OCI-LY7 (cell line): ENCODE data around the gene ZMYND11. TPM values are rescaled to one million over a fixed set of nuclear protein-coding genes. Genes with fewer than 3 reads are reported as not detected.

ENCODE experiments used
- BruUV-seq: library from RNA; stranded (reverse); fragments of 400-500 nt; replicated peaks from 2 replicates; lab custom pipeline; 2021; lab: Mats Ljungman, UMichigan
- CTCF ChIA-PET: fragments of 300-600 bp; sonication (Branson Sonifier 250); formaldehyde crosslinking; loops from one replicate; lab custom pipeline; 2022; ENCODE audit warnings: antibody characterized with exemption; ENCODE audit not compliant: unreplicated experiment; lab: Charles Lee
- POLR2A ChIA-PET: fragments of 300-600 bp; sonication (Branson Sonifier 250); formaldehyde crosslinking; loops from one replicate; lab custom pipeline; 2022; ENCODE audit warnings: antibody characterized with exemption; lab: Charles Lee
- DNase-seq: peaks from one replicate; pipeline ENCODE4 v3.0.0-alpha.2; 2015; ENCODE audit warnings: low spot score
- H2AFZ ChIP-seq: fragments of 200-600 bp; sonication (generic), shearing (Covaris generic); 2 replicates; pipeline ENCODE4 v1.6.1; 2014; ENCODE audit warnings: mild to moderate bottlenecking, antibody characterized with exemption, low read length, moderate library complexity
- H3K27ac ChIP-seq: fragments of 200-600 bp; sonication (generic); 2 replicates; pipeline ENCODE4 v1.5.1; 2014; ENCODE audit warnings: mixed run types, low read depth, mild to moderate bottlenecking, moderate library complexity, low read length, inconsistent platforms; ENCODE audit not compliant: poor library complexity, severe bottlenecking
- H3K36me3 ChIP-seq: fragments of 200-600 bp; sonication (generic); 2 replicates; pipeline ENCODE4 v1.6.1; 2014; ENCODE audit warnings: mild to moderate bottlenecking, antibody characterized with exemption, low read length, moderate library complexity, mixed read lengths; ENCODE audit not compliant: insufficient read depth
- H3K4me1 ChIP-seq: fragments of 200-600 bp; sonication (generic); 2 replicates; pipeline ENCODE4 v1.5.1; 2014; ENCODE audit warnings: mild to moderate bottlenecking, low read length; ENCODE audit not compliant: insufficient read depth, poor library complexity, severe bottlenecking
- H3K4me2 ChIP-seq: fragments of 200-600 bp; sonication (generic); 2 replicates; pipeline ENCODE4 v1.6.1; 2014; ENCODE audit warnings: mild to moderate bottlenecking, low read length
- H3K4me3 ChIP-seq: fragments of 200-600 bp; sonication (generic); 2 replicates; pipeline ENCODE4 v1.5.1; 2014; ENCODE audit warnings: mild to moderate bottlenecking, low read depth, low read length; ENCODE audit not compliant: poor library complexity, severe bottlenecking
- H3K79me2 ChIP-seq: fragments of 200-600 bp; sonication (generic); 2 replicates; pipeline ENCODE4 v1.6.1; 2016; ENCODE audit warnings: low read depth, mild to moderate bottlenecking, low read length, moderate library complexity, mixed read lengths; ENCODE audit not compliant: insufficient read depth
- H3K9me2 ChIP-seq: fragments of 200-600 bp; sonication (generic); 2 replicates; pipeline ENCODE4 v1.6.1; 2016; ENCODE audit warnings: mild to moderate bottlenecking, low read length, mixed read lengths; ENCODE audit not compliant: insufficient read depth
- H3K9me3 ChIP-seq: fragments of 200-600 bp; sonication (generic); 2 replicates; pipeline ENCODE4 v1.6.1; 2014; ENCODE audit warnings: mild to moderate bottlenecking, mixed run types, low read length, mixed read lengths
- H4K20me1 ChIP-seq: fragments of 200-600 bp; sonication (generic); 2 replicates; pipeline ENCODE4 v1.6.1; 2014; ENCODE audit warnings: mild to moderate bottlenecking, antibody characterized with exemption, low read length, moderate library complexity, mixed read lengths; ENCODE audit not compliant: insufficient read depth
- EZH2phosphoT487 ChIP-seq: fragments of 200-600 bp; sonication (generic); IDR thresholded peaks from 2 replicates; pipeline ENCODE4 v1.6.1; 2018; ENCODE audit warnings: low read depth, borderline replicate concordance, mild to moderate bottlenecking, mixed run types, antibody characterized with exemption, low read length, moderate library complexity, mixed read lengths
- intact Hi-C: fragments of 100-400 bp; cut with micrococcal nuclease; formaldehyde crosslinking; loops from one replicate; pipeline ENCODE4 v1.10.0; 2022; ENCODE audit not compliant: unreplicated experiment
- total RNA-seq, 2 experiments: library from RNA; depleted of rRNA in 1 of 2; stranded (reverse); fragments of >200 nt in 1 of 2; shearing (Covaris generic) in 1 of 2; gene quantifications; 2 replicates each; pipeline ENCODE4 v1.2.3, GENCODE V29; 2014 to 2022
- TF ChIP-seq, protein P1 (sequence below): fragments of 200-600 bp; sonication (generic); conservative IDR thresholded peaks from 2 replicates; pipeline ENCODE4 v1.5.1; 2014; ENCODE audit warnings: mild to moderate bottlenecking, antibody characterized with exemption, low read length, moderate library complexity, mixed read lengths

ZMYND11 gene
- total RNA-seq, 2 experiments from 2014 or later: 4.0 to 5.5 TPM

DNA sequence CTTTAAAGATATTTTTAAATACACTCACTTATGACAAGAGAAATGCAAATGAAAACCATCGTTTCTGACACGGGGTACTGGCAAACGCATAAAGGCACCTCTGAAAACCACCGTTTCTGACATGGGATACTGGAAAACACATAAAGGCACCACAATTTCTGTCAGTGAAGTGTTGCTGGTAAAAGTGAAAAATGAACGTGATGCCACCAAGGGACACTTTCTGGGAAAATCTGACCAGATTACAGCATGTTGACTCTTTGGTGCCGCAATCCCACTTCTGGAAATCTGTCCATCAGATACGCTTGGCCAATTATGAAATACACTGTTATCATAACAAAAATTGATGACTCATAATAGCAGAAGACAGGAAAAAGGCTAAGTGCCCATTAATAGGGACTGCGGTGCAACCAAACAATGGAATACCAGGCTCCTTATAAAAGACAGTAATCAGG lies 131.7 kb downstream of the ZMYND11 start:
- no peaks in the 10 kb centered on the region for H4K20me1 ChIP-seq
- no peak overlapping the region for H3K4me3 ChIP-seq
- peaks cover 58% of the 10 kb centered on the region for H3K4me1 ChIP-seq
- peak overlapping the region; percentile 55; the same call in 1 of the 2 replicates for H2AFZ ChIP-seq
- H3K4me2 ChIP-seq: peak overlapping the region; percentile 56
- no peak overlapping the region for H3K27ac ChIP-seq
- no peaks in the 10 kb centered on the region for H3K9me2 ChIP-seq
- H3K36me3 ChIP-seq: no peaks in the 10 kb centered on the region
- H3K9me3 ChIP-seq: no peaks in the 10 kb centered on the region
- ChIA-PET POLR2A (no interaction called here), CTCF (no interaction called here)
- BruUV-seq: no TSS peak
- intact Hi-C loops: no loop called here
- H3K79me2 ChIP-seq: no peaks in the 10 kb centered on the region
- no peak for TF ChIP-seq EZH2phosphoT487
- TF ChIP-seq, protein P1, sequence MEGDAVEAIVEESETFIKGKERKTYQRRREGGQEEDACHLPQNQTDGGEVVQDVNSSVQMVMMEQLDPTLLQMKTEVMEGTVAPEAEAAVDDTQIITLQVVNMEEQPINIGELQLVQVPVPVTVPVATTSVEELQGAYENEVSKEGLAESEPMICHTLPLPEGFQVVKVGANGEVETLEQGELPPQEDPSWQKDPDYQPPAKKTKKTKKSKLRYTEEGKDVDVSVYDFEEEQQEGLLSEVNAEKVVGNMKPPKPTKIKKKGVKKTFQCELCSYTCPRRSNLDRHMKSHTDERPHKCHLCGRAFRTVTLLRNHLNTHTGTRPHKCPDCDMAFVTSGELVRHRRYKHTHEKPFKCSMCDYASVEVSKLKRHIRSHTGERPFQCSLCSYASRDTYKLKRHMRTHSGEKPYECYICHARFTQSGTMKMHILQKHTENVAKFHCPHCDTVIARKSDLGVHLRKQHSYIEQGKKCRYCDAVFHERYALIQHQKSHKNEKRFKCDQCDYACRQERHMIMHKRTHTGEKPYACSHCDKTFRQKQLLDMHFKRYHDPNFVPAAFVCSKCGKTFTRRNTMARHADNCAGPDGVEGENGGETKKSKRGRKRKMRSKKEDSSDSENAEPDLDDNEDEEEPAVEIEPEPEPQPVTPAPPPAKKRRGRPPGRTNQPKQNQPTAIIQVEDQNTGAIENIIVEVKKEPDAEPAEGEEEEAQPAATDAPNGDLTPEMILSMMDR: no peak
- peak; percentile 10 for DNase-seq

DNA sequence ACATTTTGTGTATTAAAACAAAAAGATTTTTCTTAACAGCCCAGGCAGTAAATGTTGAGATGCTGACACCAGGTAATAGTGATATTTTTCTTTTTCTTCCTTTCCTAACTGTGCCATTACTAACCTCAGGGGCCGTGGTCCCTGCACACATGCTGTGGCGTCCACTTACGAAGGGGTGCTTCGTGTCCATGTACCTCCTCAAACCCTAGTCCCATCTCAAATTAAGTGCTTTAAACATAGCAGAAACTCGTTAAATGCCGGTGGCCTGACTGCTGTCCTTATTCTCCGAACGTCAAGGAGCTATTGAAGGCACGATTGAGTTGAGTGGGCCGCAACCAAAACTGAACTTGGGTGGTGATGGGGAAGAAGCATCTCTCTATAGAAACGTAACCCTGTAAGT lies 132.4 kb downstream of the ZMYND11 start:
- ChIA-PET POLR2A (no interaction called here), CTCF (no interaction called here)
- no peaks in the 10 kb centered on the region for H3K9me3 ChIP-seq
- no peaks in the 10 kb centered on the region for H4K20me1 ChIP-seq
- BruUV-seq: no TSS peak
- intact Hi-C loops: no loop called here
- peaks cover 51% of the 10 kb centered on the region for H3K4me1 ChIP-seq
- H3K4me2 ChIP-seq: no peak overlapping the region
- H3K4me3 ChIP-seq: no peak overlapping the region
- no peak overlapping the region for H2AFZ ChIP-seq
- TF ChIP-seq EZH2phosphoT487: no peak
- TF ChIP-seq, protein P1: no peak
- no peaks in the 10 kb centered on the region for H3K9me2 ChIP-seq
- H3K27ac ChIP-seq: no peak overlapping the region
- H3K36me3 ChIP-seq: no peaks in the 10 kb centered on the region
- DNase-seq: no peak
- H3K79me2 ChIP-seq: no peaks in the 10 kb centered on the region

DNA sequence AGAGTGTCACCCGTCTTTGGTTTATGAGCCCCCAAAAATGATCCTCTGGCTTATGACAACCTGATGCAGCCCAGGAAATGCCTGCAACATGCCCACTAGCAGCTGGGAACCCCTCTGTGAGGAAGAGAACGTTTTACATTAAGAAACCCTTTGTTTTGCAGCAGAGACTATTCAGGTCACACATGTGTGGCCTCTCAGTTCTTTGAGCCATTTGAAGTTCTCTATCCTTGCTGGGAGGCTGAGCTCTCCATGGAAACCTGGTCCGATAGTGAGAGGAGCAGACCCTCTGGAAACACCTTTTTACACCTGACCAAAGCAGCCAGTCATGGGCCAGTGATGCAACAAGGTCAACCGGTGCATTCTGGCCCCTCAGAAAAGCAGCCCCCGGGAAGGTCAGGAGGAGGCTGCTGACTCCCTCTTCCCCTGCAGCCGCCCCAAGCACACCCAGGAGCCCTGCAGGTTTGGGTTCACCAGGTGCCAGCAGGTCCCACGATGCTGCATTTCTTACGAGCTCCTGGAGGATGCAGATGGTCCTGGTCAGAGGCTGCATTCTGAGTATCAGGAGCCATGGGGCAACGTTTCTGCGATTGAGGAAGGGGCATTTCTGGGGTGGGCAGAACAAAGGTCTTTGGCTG lies 134.3 kb downstream of the ZMYND11 start:
- Histone ChIP-seq H3K9me2 (no peaks in the 10 kb centered on the region), H3K27ac (no peak overlapping the region), H3K4me1 (peaks cover 42% of the 10 kb centered on the region), H3K4me2 (no peak overlapping the region), H2AFZ (no peak overlapping the region), H3K36me3 (no peaks in the 10 kb centered on the region), H3K9me3 (no peaks in the 10 kb centered on the region), H3K79me2 (no peaks in the 10 kb centered on the region), H4K20me1 (no peaks in the 10 kb centered on the region), H3K4me3 (no peak overlapping the region)
- POLR2A ChIA-PET: interaction anchor here (0.6 to 0.9 kb wide), 2 partner anchors 12 to 37 kb away, joined by 3 read pairs; no protein-coding TSS in a partner anchor
- TF ChIP-seq, protein P1: no peak
- no peak for TF ChIP-seq EZH2phosphoT487
- CTCF ChIA-PET: interaction anchor here (0.6 kb wide), 1 partner anchor 37 kb away, joined by 3 read pairs; no protein-coding TSS in a partner anchor
- no peak for DNase-seq
- intact Hi-C loops: no loop called here
- no TSS peak for BruUV-seq
